Neuronal stem cell (in vitro differentiated cells): ENCODE data around the gene PLCD3.
A peak's percentile ranks its signal among the peaks of the same experiment; 100 is the strongest.
"Not testable (repeated sequence)": the region's sequence is repeated elsewhere in the genome, so short reads cannot be mapped to it uniquely, and the experiment has no call there.

Experiments used
- DNase-seq: peaks from one replicate; pipeline ENCODE4 v3.0.0-alpha.2; 2013; ENCODE audit warnings: low spot score
- H2AFZ ChIP-seq: one replicate; pipeline ENCODE4 v1.6.1; 2013; ENCODE audit warnings: mild to moderate bottlenecking, low read length, inconsistent platforms
- H2AK5ac ChIP-seq: 2 replicates; pipeline ENCODE4 v1.6.1; 2013; ENCODE audit warnings: low read depth, mild to moderate bottlenecking, inconsistent platforms, low read length, moderate library complexity, mixed read lengths
- H2BK120ac ChIP-seq: 2 replicates; pipeline ENCODE4 v1.6.1; 2013; ENCODE audit warnings: low read depth, mild to moderate bottlenecking, inconsistent platforms, low read length, moderate library complexity, mixed read lengths
- H2BK12ac ChIP-seq: one replicate; pipeline ENCODE4 v1.6.1; 2013; ENCODE audit warnings: low read length, inconsistent platforms
- H2BK15ac ChIP-seq: 2 replicates; pipeline ENCODE4 v1.6.1; 2013; ENCODE audit warnings: mild to moderate bottlenecking, low read length, inconsistent platforms, mixed read lengths
- H2BK5ac ChIP-seq: one replicate; pipeline ENCODE4 v1.6.1; 2013; ENCODE audit warnings: inconsistent platforms, mild to moderate bottlenecking, low read length, moderate library complexity
- H3K14ac ChIP-seq: one replicate; pipeline ENCODE4 v1.6.1; 2013; ENCODE audit warnings: low read length, inconsistent platforms
- H3K18ac ChIP-seq: 2 replicates; pipeline ENCODE4 v1.6.1; 2013; ENCODE audit warnings: low read length, inconsistent platforms
- H3K23ac ChIP-seq: 2 replicates; pipeline ENCODE4 v1.6.1; 2013; ENCODE audit warnings: low read depth, mild to moderate bottlenecking, mixed read lengths, low read length, inconsistent platforms; ENCODE audit not compliant: poor library complexity
- H3K27ac ChIP-seq: replicated peaks from 3 replicates; pipeline ENCODE4 v1.5.1; 2013; ENCODE audit warnings: low read length, inconsistent platforms
- H3K27me3 ChIP-seq, 3 experiments: 2 replicates each; pipeline ENCODE4 v1.6.1; 2013; ENCODE audit warnings: low read length in 3 of 3, mild to moderate bottlenecking in 2 of 3, inconsistent platforms in 1 of 3, low read depth in 1 of 3, mixed read lengths in 1 of 3, moderate library complexity in 1 of 3; ENCODE audit not compliant: control insufficient read depth in 3 of 3, insufficient read depth in 3 of 3
- H3K36me3 ChIP-seq, 2 donors: replicated peaks in 1 of 2; 2 replicates each; pipeline ENCODE4 v1.6.1; 2013; ENCODE audit warnings: low read length in 2 of 2; ENCODE audit not compliant: control insufficient read depth in 2 of 2, insufficient read depth in 2 of 2
- H3K4ac ChIP-seq: 2 replicates; pipeline ENCODE4 v1.6.1; 2013; ENCODE audit warnings: inconsistent platforms, mild to moderate bottlenecking, low read length, moderate library complexity
- H3K4me1 ChIP-seq, 2 donors: 1 replicate in 1 of 2; 2 replicates in 1 of 2; pipeline ENCODE4 v1.6.1; 2013; ENCODE audit warnings: low read length in 2 of 2, low read depth in 1 of 2; ENCODE audit not compliant: control insufficient read depth in 2 of 2, insufficient read depth in 1 of 2
- H3K4me2 ChIP-seq: one replicate; pipeline ENCODE4 v1.6.1; 2013; ENCODE audit warnings: mild to moderate bottlenecking, low read length, inconsistent platforms; ENCODE audit not compliant: insufficient read depth, poor library complexity, severe bottlenecking
- H3K4me3 ChIP-seq, 2 donors: 2 replicates each; pipeline ENCODE4 v1.5.1; 2013; ENCODE audit warnings: low read length in 2 of 2, mild to moderate bottlenecking in 2 of 2, inconsistent platforms in 1 of 2, moderate library complexity in 1 of 2
- H3K79me1 ChIP-seq: one replicate; pipeline ENCODE4 v1.6.1; 2013; ENCODE audit warnings: low read depth, mild to moderate bottlenecking, inconsistent platforms, low read length, moderate library complexity
- H3K9ac ChIP-seq: one replicate; pipeline ENCODE4 v1.6.1; 2013; ENCODE audit warnings: mild to moderate bottlenecking, low read depth, low read length, inconsistent platforms; ENCODE audit not compliant: poor library complexity
- H3K9me3 ChIP-seq, 2 donors: replicated peaks in 1 of 2; 2 replicates each; pipeline versions ENCODE3 to v1.6.1; 2013; ENCODE audit warnings: low read length in 2 of 2, mild to moderate bottlenecking in 2 of 2, inconsistent platforms in 1 of 2, low read depth in 1 of 2, mixed read lengths in 1 of 2, moderate library complexity in 1 of 2; ENCODE audit not compliant: control insufficient read depth in 2 of 2, insufficient read depth in 1 of 2
- H4K8ac ChIP-seq: one replicate; pipeline ENCODE4 v1.6.1; 2013; ENCODE audit warnings: low read depth, mild to moderate bottlenecking, inconsistent platforms, low read length, moderate library complexity
- H4K91ac ChIP-seq: one replicate; pipeline ENCODE4 v1.6.1; 2013; ENCODE audit warnings: low read length, low read depth, mild to moderate bottlenecking, inconsistent platforms; ENCODE audit not compliant: poor library complexity
- WGBS, 2 donors: extraction: QIAGEN DNeasy Blood & Tissue Kit; methylation state at CpG; one replicate each; pipeline ENCODE4 v1.1.7; 2013; ENCODE audit warnings: missing lambda C conversion rate in 2 of 2, mixed read lengths in 1 of 2; ENCODE audit not compliant: insufficient read length in 2 of 2, insufficient replicate concordance in 1 of 2; ENCODE audit errors: extremely low coverage in 2 of 2; 5-methylcytosine and 5-hydroxymethylcytosine counted together

Gene PLCD3

GRCh38 chr17:45127207-45127547 lies 5.1 kb downstream of the PLCD3 start:
- H3K4ac ChIP-seq, result peak overlapping the region; percentile 57
- H3K36me3 ChIP-seq, result no peaks in the 10 kb centered on the region
- DNase-seq, result no peak
- no peak overlapping the region for H3K4me2 ChIP-seq
- H3K9ac ChIP-seq, result no peak overlapping the region
- H3K23ac ChIP-seq, result no peak overlapping the region
- peak overlapping the region; percentile 58 for H3K18ac ChIP-seq
- WGBS, 2 donors, result no CpG with 5 or more reads among the region's 8 CpGs
- peak overlapping the region; percentile 97 for H2BK5ac ChIP-seq
- H2BK15ac ChIP-seq, result peak overlapping the region; percentile 98
- H3K27ac ChIP-seq, result peak overlapping the region; percentile 68
- no peaks in the 10 kb centered on the region for H3K9me3 ChIP-seq
- peaks cover 26 to 38% of the 10 kb centered on the region in 2 donors for H3K4me1 ChIP-seq
- H3K79me1 ChIP-seq, result peaks cover 1% of the 10 kb centered on the region
- H2BK120ac ChIP-seq, result peak overlapping the region; percentile 97
- no peak overlapping the region for H4K8ac ChIP-seq
- peak overlapping the region; percentile 93 for H2AK5ac ChIP-seq
- no peak overlapping the region for H3K4me3 ChIP-seq
- H3K14ac ChIP-seq, result no peak overlapping the region
- peak overlapping the region; percentile 93 for H4K91ac ChIP-seq
- no peaks in the 10 kb centered on the region for H3K27me3 ChIP-seq
- no peak overlapping the region for H2BK12ac ChIP-seq
- peak overlapping the region; percentile 1 for H2AFZ ChIP-seq

- Histone ChIP-seq H3K18ac (no peak overlapping the region), H2BK5ac (no peak overlapping the region), H4K8ac (no peak overlapping the region), H3K9ac (no peak overlapping the region), H3K27ac (no peak overlapping the region), H2BK12ac (no peak overlapping the region), H3K36me3 (no peaks in the 10 kb centered on the region), H3K4me1 (peaks cover 26 to 29% of the 10 kb centered on the region in 2 donors), H3K4me3 (no peak overlapping the region), H4K91ac (no peak overlapping the region), H2BK15ac (no peak overlapping the region), H3K14ac (no peak overlapping the region), H3K9me3 (no peaks in the 10 kb centered on the region), H2AFZ (no peak overlapping the region), H2AK5ac (no peak overlapping the region), H3K23ac (no peak overlapping the region), H3K4ac (no peak overlapping the region), H2BK120ac (no peak overlapping the region), H3K79me1 (peaks cover 2% of the 10 kb centered on the region), H3K27me3 (no peaks in the 10 kb centered on the region), H3K4me2 (no peak overlapping the region)
- no CpG with 5 or more reads among the region's 8 CpGs for whole genome bisulfite sequencing, 2 donors
- DNase-seq, result no peak
Observed at GRCh38 chr17:45125509-45125908, 6.8 kb downstream of the PLCD3 start.

GRCh38 chr17:45124797-45125122 lies 7.6 kb downstream of the PLCD3 start:
- H3K18ac ChIP-seq, H2BK120ac ChIP-seq, H3K27ac ChIP-seq, H4K8ac ChIP-seq, H3K79me1 ChIP-seq, H3K36me3 ChIP-seq, H3K14ac ChIP-seq, H3K4me2 ChIP-seq, H3K4ac ChIP-seq, H2AFZ ChIP-seq, H3K27me3 ChIP-seq, DNase-seq, H2BK12ac ChIP-seq, H3K23ac ChIP-seq, H3K9me3 ChIP-seq, H2BK15ac ChIP-seq, H3K4me3 ChIP-seq: not testable (repeated sequence)
- H3K4me1 ChIP-seq, result peaks cover 24 to 25% of the 10 kb centered on the region in 2 donors
- WGBS, 2 donors, result no CpG with 5 or more reads among the region's 5 CpGs
- H4K91ac ChIP-seq, result peak overlapping the region; percentile 81
- H3K9ac ChIP-seq, result peak overlapping the region; percentile 66
- H2AK5ac ChIP-seq, result peak overlapping the region; percentile 79
- peak overlapping the region; percentile 54 for H2BK5ac ChIP-seq

- peaks cover 19 to 20% of the 10 kb centered on the region in 2 donors for H3K4me1 ChIP-seq
- peak overlapping the region; percentile 9 for H2BK120ac ChIP-seq
- no CpG with 5 or more reads among the region's 15 CpGs for whole genome bisulfite sequencing, 2 donors
- H3K79me1 ChIP-seq, result peaks cover 2% of the 10 kb centered on the region
- no peaks in the 10 kb centered on the region for H3K9me3 ChIP-seq
- no peak overlapping the region for H3K27ac ChIP-seq
- no peaks in the 10 kb centered on the region for H3K27me3 ChIP-seq
- H4K91ac ChIP-seq, result peak overlapping the region; percentile 81
- H3K14ac ChIP-seq, result no peak overlapping the region
- DNase-seq, result no peak
- peak overlapping the region; percentile 38 for H2BK15ac ChIP-seq
- H4K8ac ChIP-seq, result no peak overlapping the region
- peak overlapping the region; percentile 67 for H3K18ac ChIP-seq
- H2AK5ac ChIP-seq, result peak overlapping the region; percentile 79
- no peak overlapping the region for H3K4me2 ChIP-seq
- H3K23ac ChIP-seq, result no peak overlapping the region
- peak overlapping the region; percentile 66 for H3K9ac ChIP-seq
- no peak overlapping the region for H3K4me3 ChIP-seq
- H3K4ac ChIP-seq, result no peak overlapping the region
- H2AFZ ChIP-seq, result no peak overlapping the region
- H2BK12ac ChIP-seq, result no peak overlapping the region
- peak overlapping the region; percentile 54 for H2BK5ac ChIP-seq
- H3K36me3 ChIP-seq, result no peaks in the 10 kb centered on the region
Observed at GRCh38 chr17:45123930-45124796, 8.2 kb downstream of the PLCD3 start.
